Left forelimb (tissue), 1 donor: Measurements from ENCODE around the gene BMP6.

Source experiments
- DNase-seq: peaks from one replicate; pipeline ENCODE4 v3.0.0-alpha.2; 2018; ENCODE audit warnings: low spot score

The BMP6 gene

GRCh38 chr6:7906741-7907140 lies 180.8 kb downstream of the BMP6 start:
- peak; percentile 28 for DNase-seq

GRCh38 chr6:7907159-7907558 lies 181.3 kb downstream of the BMP6 start:
- DNase-seq = no peak

- DNase-seq = peak; percentile 82
Measured at GRCh38 chr6:7909323-7910276, 183.7 kb downstream of the BMP6 start.

GRCh38 chr6:7910298-7910653 lies 184.4 kb downstream of the BMP6 start:
- no peak for DNase-seq

GRCh38 chr6:7910654-7911344 lies 184.9 kb downstream of the BMP6 start, which contains the start of gene TXNDC5:
TXNDC5 (minus strand) TSS chr6:7910788; CDS start chr6:7910776, 12 bp downstream.
- DNase-seq = peak; percentile 89

GRCh38 chr6:7911345-7911725 lies 185.4 kb downstream of the BMP6 start:
- DNase-seq = no peak

- DNase-seq = no peak
Measured at GRCh38 chr6:7912024-7912423, 186.1 kb downstream of the BMP6 start.

- DNase-seq = no peak
Measured at GRCh38 chr6:7912736-7913517, 187.0 kb downstream of the BMP6 start.

GRCh38 chr6:7914311-7914710 lies 188.4 kb downstream of the BMP6 start:
- no peak for DNase-seq

- DNase-seq = no peak
Measured at GRCh38 chr6:7914991-7915789, 189.3 kb downstream of the BMP6 start.

GRCh38 chr6:7916959-7917358 lies 191.1 kb downstream of the BMP6 start:
- DNase-seq = no peak

GRCh38 chr6:7917729-7918128 lies 191.8 kb downstream of the BMP6 start:
- no peak for DNase-seq

- no peak for DNase-seq
Measured at GRCh38 chr6:7918403-7918802, 192.5 kb downstream of the BMP6 start.

GRCh38 chr6:7919871-7920270 lies 194.0 kb downstream of the BMP6 start:
- DNase-seq = no peak

GRCh38 chr6:7920425-7920824 lies 194.5 kb downstream of the BMP6 start:
- no peak for DNase-seq

GRCh38 chr6:7921046-7921445 lies 195.1 kb downstream of the BMP6 start:
- no peak for DNase-seq

- DNase-seq = no peak
Measured at GRCh38 chr6:7921632-7922092, 195.8 kb downstream of the BMP6 start.

GRCh38 chr6:7922596-7922995 lies 196.7 kb downstream of the BMP6 start:
- no peak for DNase-seq

- DNase-seq = no peak
Measured at GRCh38 chr6:7924867-7925266, 199.0 kb downstream of the BMP6 start.
